Endometrium (tissue), 2 donors: ENCODE data around the gene ID2.

Experiments used
- FAIRE-seq: peaks from 2 replicates; lab custom pipeline; 2012; peaks lifted over from hg19 to GRCh38; lab: Jason Lieb, UNC
- donor health status: control.
- donor health status: control.

Gene ID2

GRCh38 chr2:8648441-8649213, 33.2 kb upstream of the ID2 start:
- no peak for FAIRE-seq

- FAIRE-seq: no peak
Observed at GRCh38 chr2:8649718-8650117, 32.1 kb upstream of the ID2 start.

- no peak for FAIRE-seq
Observed at GRCh38 chr2:8650256-8650655, 31.6 kb upstream of the ID2 start.

GRCh38 chr2:8652774-8653426, 29.0 kb upstream of the ID2 start:
- FAIRE-seq: no peak

- FAIRE-seq: no peak
Observed at GRCh38 chr2:8653485-8653884, 28.4 kb upstream of the ID2 start.

- FAIRE-seq: no peak
Observed at GRCh38 chr2:8654041-8654440, 27.8 kb upstream of the ID2 start.

GRCh38 chr2:8654483-8654882, 27.4 kb upstream of the ID2 start:
- no peak for FAIRE-seq

GRCh38 chr2:8656160-8656641, 25.7 kb upstream of the ID2 start:
- FAIRE-seq: no peak

- no peak for FAIRE-seq
Observed at GRCh38 chr2:8656811-8657210, 25.0 kb upstream of the ID2 start.

- FAIRE-seq: no peak
Observed at GRCh38 chr2:8657423-8658062, 24.3 kb upstream of the ID2 start.

GRCh38 chr2:8658064-8658862, 23.6 kb upstream of the ID2 start:
- no peak for FAIRE-seq

GRCh38 chr2:8659092-8659734, 22.6 kb upstream of the ID2 start:
- FAIRE-seq: no peak

GRCh38 chr2:8659735-8660492, 21.9 kb upstream of the ID2 start:
- FAIRE-seq: no peak

- FAIRE-seq: no peak
Observed at GRCh38 chr2:8661235-8661634, 20.6 kb upstream of the ID2 start.

GRCh38 chr2:8661736-8662135, 20.1 kb upstream of the ID2 start:
- FAIRE-seq: no peak

- FAIRE-seq: no peak
Observed at GRCh38 chr2:8662239-8662879, 19.5 kb upstream of the ID2 start.

GRCh38 chr2:8663997-8664396, 17.9 kb upstream of the ID2 start:
- no peak for FAIRE-seq

- FAIRE-seq: no peak
Observed at GRCh38 chr2:8666581-8666980, 15.3 kb upstream of the ID2 start.

- no peak for FAIRE-seq
Observed at GRCh38 chr2:8667896-8668512, 13.9 kb upstream of the ID2 start.

- no peak for FAIRE-seq
Observed at GRCh38 chr2:8669157-8669817, 12.6 kb upstream of the ID2 start.
